CD4-positive, alpha-beta T cell treated with Interleukin-10 for 1 hour (primary cell): ENCODE measurements around the gene NPHP4.

ENCODE experiments used
- DNase-seq: peaks from one replicate; pipeline ENCODE4 v3.0.0-alpha.2; 2020

Gene NPHP4

GRCh38 chr1:5992026-5992813 is at the start of gene NPHP4:
NPHP4 (minus strand) TSS chr1:5992425; CDS start chr1:5986289, 6,136 bp downstream.
- peak; percentile 99 for DNase-seq

- DNase-seq, result peak; percentile 21
Measured at GRCh38 chr1:6041432-6042062, 49.3 kb upstream of the NPHP4 start.

- DNase-seq, result no peak
Measured at GRCh38 chr1:6040861-6041415, 48.7 kb upstream of the NPHP4 start.

- DNase-seq, result no peak
Measured at GRCh38 chr1:6040444-6040843, 48.2 kb upstream of the NPHP4 start.

- no peak for DNase-seq
Measured at GRCh38 chr1:6039031-6039430, 46.8 kb upstream of the NPHP4 start.

- DNase-seq, result no peak
Measured at GRCh38 chr1:6038603-6039002, 46.4 kb upstream of the NPHP4 start.

GRCh38 chr1:6037338-6037762 is 45.1 kb upstream of the NPHP4 start:
- no peak for DNase-seq

GRCh38 chr1:6035719-6036118 is 43.5 kb upstream of the NPHP4 start:
- no peak for DNase-seq

GRCh38 chr1:6035303-6035702 is 43.1 kb upstream of the NPHP4 start:
- DNase-seq, result no peak

GRCh38 chr1:6034750-6035096 is 42.5 kb upstream of the NPHP4 start:
- no peak for DNase-seq

GRCh38 chr1:6033986-6034749 is 41.9 kb upstream of the NPHP4 start:
- DNase-seq, result peak; percentile 37

GRCh38 chr1:6033124-6033523 is 40.9 kb upstream of the NPHP4 start:
- no peak for DNase-seq

GRCh38 chr1:6030547-6031261 is 38.5 kb upstream of the NPHP4 start:
- DNase-seq, result no peak

GRCh38 chr1:6030132-6030531 is 37.9 kb upstream of the NPHP4 start:
- no peak for DNase-seq

GRCh38 chr1:6029351-6029750 is 37.1 kb upstream of the NPHP4 start:
- no peak for DNase-seq

GRCh38 chr1:6028042-6028850 is 36.0 kb upstream of the NPHP4 start:
- peak; percentile 70 for DNase-seq

- no peak for DNase-seq
Measured at GRCh38 chr1:6027591-6027990, 35.4 kb upstream of the NPHP4 start.

- DNase-seq, result peak; percentile 91
Measured at GRCh38 chr1:6026095-6026809, 34.0 kb upstream of the NPHP4 start.

- no peak for DNase-seq
Measured at GRCh38 chr1:6025269-6026094, 33.3 kb upstream of the NPHP4 start.

GRCh38 chr1:6024376-6024775 is 32.2 kb upstream of the NPHP4 start:
- no peak for DNase-seq
